Stimulated activated CD8-positive, alpha-beta memory T cell treated with anti-CD3 and anti-CD28 coated beads, Interleukin-12 subunit alpha, Interleukin-12 subunit beta, amount 100 ng/mL, for 24 hours (primary cell): Measurements from ENCODE around the gene HRH3.

Experiments
- DNase-seq: peaks from one replicate; pipeline ENCODE4 v3.0.0-alpha.2; 2020; ENCODE audit errors: extremely low read depth

The HRH3 gene

GRCh38 chr20:62243906-62244515, 23.9 kb upstream of the HRH3 start:
- no peak for DNase-seq

GRCh38 chr20:62243106-62243505, 23.0 kb upstream of the HRH3 start:
- DNase-seq: no peak

GRCh38 chr20:62242176-62242575, 22.1 kb upstream of the HRH3 start:
- DNase-seq: no peak

- DNase-seq: no peak
Measured at GRCh38 chr20:62241506-62241905, 21.4 kb upstream of the HRH3 start.

- DNase-seq: no peak
Measured at GRCh38 chr20:62240020-62240685, 20.1 kb upstream of the HRH3 start.

GRCh38 chr20:62239278-62239879, 19.3 kb upstream of the HRH3 start:
- no peak for DNase-seq

GRCh38 chr20:62238569-62239277, 18.6 kb upstream of the HRH3 start:
- DNase-seq: no peak

- peak; percentile 98 for DNase-seq
Measured at GRCh38 chr20:62237801-62238568, 17.9 kb upstream of the HRH3 start, which contains the start of gene OSBPL2. Gene OSBPL2 (plus strand): TSS chr20:62238521. CDS start chr20:62256185, 17,664 bp downstream.

- DNase-seq: no peak
Measured at GRCh38 chr20:62237514-62237800, 17.4 kb upstream of the HRH3 start.

- DNase-seq: no peak
Measured at GRCh38 chr20:62236766-62237513, 16.9 kb upstream of the HRH3 start.

GRCh38 chr20:62236200-62236599, 16.1 kb upstream of the HRH3 start:
- DNase-seq: no peak

- DNase-seq: no peak
Measured at GRCh38 chr20:62235777-62236157, 15.7 kb upstream of the HRH3 start.

GRCh38 chr20:62235001-62235776, 15.1 kb upstream of the HRH3 start:
- DNase-seq: no peak

GRCh38 chr20:62234339-62234738, 14.3 kb upstream of the HRH3 start:
- no peak for DNase-seq

- DNase-seq: no peak
Measured at GRCh38 chr20:62233684-62234083, 13.6 kb upstream of the HRH3 start.

GRCh38 chr20:62232770-62233645, 12.9 kb upstream of the HRH3 start:
- no peak for DNase-seq

GRCh38 chr20:62232194-62232593, 12.1 kb upstream of the HRH3 start:
- no peak for DNase-seq

- DNase-seq: no peak
Measured at GRCh38 chr20:62231292-62231691, 11.2 kb upstream of the HRH3 start.

GRCh38 chr20:62230696-62231095, 10.6 kb upstream of the HRH3 start:
- no peak for DNase-seq

GRCh38 chr20:62230276-62230675, 10.2 kb upstream of the HRH3 start:
- DNase-seq: no peak
